CD14-positive monocyte (primary cell): ENCODE measurements around the gene IRX3. TPM values are rescaled to one million over a fixed set of nuclear protein-coding genes. Genes with fewer than 3 reads are reported as not detected.

ENCODE experiments used
- DNase-seq, 3 donors: peaks; one replicate each; pipeline ENCODE4 v3.0.0-alpha.2; 2011 to 2022
- H2AFZ ChIP-seq: 2 replicates; pipeline ENCODE4 v1.6.0; 2012; ENCODE audit warnings: mild to moderate bottlenecking, low read depth, low read length, inconsistent platforms; ENCODE audit not compliant: insufficient read depth, poor library complexity, severe bottlenecking
- H3K27ac ChIP-seq, 2 donors: 1 replicate in 1 of 2; 2 replicates in 1 of 2; pipeline ENCODE4 v1.5.1; 2012 to 2013; ENCODE audit warnings: low read length in 2 of 2, control low read depth in 1 of 2, inconsistent platforms in 1 of 2, low read depth in 1 of 2, mild to moderate bottlenecking in 1 of 2
- H3K27me3 ChIP-seq, 2 donors: one replicate each; pipeline versions ENCODE4 v1.6.0 to v1.6.1; 2011 to 2013; ENCODE audit warnings: low read length in 2 of 2; ENCODE audit not compliant: control insufficient read depth in 2 of 2, insufficient read depth in 2 of 2
- H3K36me3 ChIP-seq, 2 donors: replicated peaks in 1 of 2; 1 replicate in 1 of 2; 2 replicates in 1 of 2; pipeline versions ENCODE4 v1.5.1 to v1.6.1; 2012 to 2013; ENCODE audit warnings: low read length in 2 of 2, control low read depth in 1 of 2, inconsistent platforms in 1 of 2, mild to moderate bottlenecking in 1 of 2; ENCODE audit not compliant: insufficient read depth in 2 of 2, control insufficient read depth in 1 of 2
- H3K4me1 ChIP-seq, 2 donors: 1 replicate in 1 of 2; 2 replicates in 1 of 2; pipeline versions ENCODE4 v1.5.1 to v1.6.1; 2012 to 2013; ENCODE audit warnings: low read length in 2 of 2, control low read depth in 1 of 2, inconsistent platforms in 1 of 2, mild to moderate bottlenecking in 1 of 2, moderate library complexity in 1 of 2; ENCODE audit not compliant: insufficient read depth in 2 of 2, control insufficient read depth in 1 of 2
- H3K4me2 ChIP-seq: replicated peaks from 2 replicates; pipeline ENCODE3; 2012; ENCODE audit warnings: low read length, moderate library complexity, mild to moderate bottlenecking; ENCODE audit not compliant: poor library complexity, severe bottlenecking; ENCODE audit errors: extremely low read depth
- H3K4me3 ChIP-seq, 3 experiments: fragments of 200-600 bp in 1 of 3; sonication (generic) in 1 of 3; replicated peaks in 1 of 3; 1 replicate in 2 of 3; 2 replicates in 1 of 3; pipeline ENCODE4 v1.5.1; 2011 to 2013; ENCODE audit warnings: low read length in 3 of 3, mild to moderate bottlenecking in 3 of 3, control low read depth in 2 of 3, low read depth in 2 of 3, inconsistent platforms in 1 of 3, moderate library complexity in 1 of 3
- H3K79me2 ChIP-seq: 2 replicates; pipeline ENCODE4 v1.6.0; 2012; ENCODE audit warnings: mild to moderate bottlenecking, control low read depth, inconsistent platforms, low read length, moderate library complexity; ENCODE audit not compliant: insufficient read depth
- H3K9ac ChIP-seq: 2 replicates; pipeline ENCODE4 v1.6.0; 2017; ENCODE audit warnings: low read length, mild to moderate bottlenecking; ENCODE audit not compliant: insufficient read depth, poor library complexity, severe bottlenecking
- H3K9me3 ChIP-seq, 2 donors: replicated peaks in 1 of 2; 1 replicate in 1 of 2; 2 replicates in 1 of 2; pipeline versions ENCODE4 v1.5.1 to v1.6.1; 2012 to 2013; ENCODE audit warnings: low read length in 2 of 2, control low read depth in 1 of 2; ENCODE audit not compliant: control insufficient read depth in 1 of 2, insufficient read depth in 1 of 2
- H4K20me1 ChIP-seq: 2 replicates; pipeline ENCODE4 v1.6.0; 2012; ENCODE audit warnings: mild to moderate bottlenecking, low read length, control low read depth, moderate library complexity; ENCODE audit not compliant: insufficient read depth
- H3K27ac Mint-ChIP-seq, 7 donors: one replicate each; pipeline ENCODE4 v1.8.0; 2020; ENCODE audit warnings: mild to moderate bottlenecking in 7 of 7, mixed read lengths in 7 of 7, moderate library complexity in 6 of 7, inconsistent platforms in 2 of 7
- H3K27me3 Mint-ChIP-seq, 3 donors: one replicate each; pipeline ENCODE4 v1.8.0; 2021 to 2022; ENCODE audit warnings: low read depth in 3 of 3, mild to moderate bottlenecking in 3 of 3, mixed read lengths in 3 of 3, moderate library complexity in 3 of 3, inconsistent platforms in 1 of 3
- H3K36me3 Mint-ChIP-seq, 2 donors: one replicate each; pipeline ENCODE4 v1.8.0; 2020; ENCODE audit warnings: mixed read lengths in 2 of 2, inconsistent platforms in 1 of 2, mild to moderate bottlenecking in 1 of 2
- H3K4me1 Mint-ChIP-seq: one replicate; pipeline ENCODE4 v1.8.0; 2020; ENCODE audit warnings: mild to moderate bottlenecking, mixed read lengths
- H3K4me3 Mint-ChIP-seq, 2 donors: one replicate each; pipeline ENCODE4 v1.8.0; 2020; ENCODE audit warnings: mild to moderate bottlenecking in 2 of 2, mixed read lengths in 2 of 2, moderate library complexity in 1 of 2
- H3K9me3 Mint-ChIP-seq, 7 donors: one replicate each; pipeline ENCODE4 v1.8.0; 2020 to 2022; ENCODE audit warnings: mixed read lengths in 7 of 7, mild to moderate bottlenecking in 6 of 7, moderate library complexity in 6 of 7, inconsistent platforms in 2 of 7
- CTCF ChIP-seq: fragments of 200-600 bp; IDR thresholded peaks from one replicate; pipeline ENCODE4 v1.8.0; 2022; ENCODE audit warnings: antibody characterized with exemption, mild to moderate bottlenecking
- WGBS: methylation state at CpG from one replicate; pipeline ENCODE4 v1.1.5; 2013; ENCODE audit warnings: missing lambda C conversion rate; ENCODE audit not compliant: insufficient coverage; 5-methylcytosine and 5-hydroxymethylcytosine counted together
- intact Hi-C, 2 donors: fragments of 100-400 bp; cut with micrococcal nuclease; formaldehyde crosslinking; loops; one replicate each; pipeline versions ENCODE4 v1.15.0 to v1.15.1; 2023
- polyA plus RNA-seq, 3 donors: library from polyadenylated mRNA; depleted of rRNA in 1 of 3; unstranded in 2 of 3; stranded (reverse) in 1 of 3; fragments of 300-500 nt in 2 of 3; fragments of >200 nt in 1 of 3; fragmentation: Illumina TruSeq in 2 of 3; gene quantifications; 1 replicate in 2 of 3; 2 replicates in 1 of 3; pipeline ENCODE4 v1.2.3, GENCODE V29; 2012 to 2021

Gene IRX3
- polyA plus RNA-seq, 3 donors, result not detected

GRCh38 chr16:54320697-54321340 is 34.2 kb upstream of the IRX3 start:
- H3K4me1 ChIP-seq, result no peaks in the 10 kb centered on the region
- Mint-ChIP-seq H3K4me3 (peak overlapping the region in 1 of 2 donors; percentile 20), H3K27me3 (peaks cover 3 to 11% (median 10%) of the 10 kb centered on the region in 3 donors), H3K4me1 (no peaks in the 10 kb centered on the region), H3K27ac (no peak overlapping the region), H3K36me3 (no peaks in the 10 kb centered on the region), H3K9me3 (peaks cover 0 to 5% (median 2%) of the 10 kb centered on the region in 7 donors)
- no peaks in the 10 kb centered on the region for H4K20me1 ChIP-seq
- no peak overlapping the region for H3K4me3 ChIP-seq
- DNase-seq, result no peak
- H3K9ac ChIP-seq, result no peak overlapping the region
- H3K36me3 ChIP-seq, result no peaks in the 10 kb centered on the region
- TF ChIP-seq CTCF, result no peak
- H3K4me2 ChIP-seq, result no peak overlapping the region
- no peak overlapping the region for H2AFZ ChIP-seq
- 80% methylated on average over 9 of the region's 9 CpGs for WGBS
- no peaks in the 10 kb centered on the region for H3K27me3 ChIP-seq
- intact Hi-C loops, result no loop called here
- no peak overlapping the region for H3K27ac ChIP-seq
- peaks cover 0 to 4% of the 10 kb centered on the region in 2 donors for H3K9me3 ChIP-seq
- H3K79me2 ChIP-seq, result no peaks in the 10 kb centered on the region

- WGBS, result 83% methylated on average over 1 of the region's 1 CpG
- H3K27ac ChIP-seq, result no peak overlapping the region
- DNase-seq, result no peak
- no peaks in the 10 kb centered on the region for H3K36me3 Mint-ChIP-seq
- no peaks in the 10 kb centered on the region for H3K79me2 ChIP-seq
- no peak overlapping the region for H3K9ac ChIP-seq
- peaks cover 5 to 11% (median 10%) of the 10 kb centered on the region in 3 donors for H3K27me3 Mint-ChIP-seq
- no peak overlapping the region for H2AFZ ChIP-seq
- intact Hi-C loops, result no loop called here
- no peak overlapping the region for H3K27ac Mint-ChIP-seq
- no peaks in the 10 kb centered on the region for H3K27me3 ChIP-seq
- no peak overlapping the region for H3K4me2 ChIP-seq
- H3K4me3 ChIP-seq, result no peak overlapping the region
- TF ChIP-seq CTCF, result no peak
- no peak overlapping the region for H3K4me3 Mint-ChIP-seq
- no peaks in the 10 kb centered on the region for H4K20me1 ChIP-seq
- H3K4me1 ChIP-seq, result no peaks in the 10 kb centered on the region
- H3K4me1 Mint-ChIP-seq, result no peaks in the 10 kb centered on the region
- H3K9me3 ChIP-seq, result peaks cover 0 to 4% of the 10 kb centered on the region in 2 donors
- no peaks in the 10 kb centered on the region for H3K36me3 ChIP-seq
- peaks cover 0 to 5% (median 2%) of the 10 kb centered on the region in 7 donors for H3K9me3 Mint-ChIP-seq
These were observed 32.4 kb upstream of the IRX3 start for GRCh38 chr16:54318941-54319340.
